HG03196 (cell line): ENCODE measurements around the gene KLHL14.
"Not testable (repeated sequence)": the region's sequence is repeated elsewhere in the genome, so short reads cannot be mapped to it uniquely, and the experiment has no call there.

Source experiments
- ATAC-seq: cut with Tn5 transposase; IDR thresholded peaks from one replicate; pipeline ENCODE4 v1.9.1; 2021; ENCODE audit not compliant: unreplicated experiment

KLHL14 gene

GRCh38 chr18:32637659-32638058, 135.2 kb downstream of the KLHL14 start:
- ATAC-seq, result not testable (repeated sequence)

DNA sequence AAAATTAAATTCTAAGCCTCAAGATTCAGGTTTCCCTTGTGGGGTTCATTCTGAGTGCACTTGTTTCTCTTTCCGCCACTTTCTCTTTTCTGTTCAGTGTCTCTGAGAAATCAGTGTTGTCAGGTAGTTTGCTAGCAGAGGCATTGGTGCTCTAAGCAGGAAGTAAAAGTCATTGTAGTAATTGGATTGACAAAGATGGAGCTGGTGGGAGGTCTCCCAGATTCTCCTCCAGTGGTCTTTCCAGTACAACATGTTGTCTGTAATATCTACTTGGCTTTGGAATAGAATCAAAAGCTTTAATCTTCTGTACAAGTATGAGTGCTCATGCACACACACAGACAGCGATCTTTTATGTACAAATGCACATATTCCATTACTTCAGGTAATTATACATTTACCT, 135.6 kb downstream of the KLHL14 start:
- no peak for ATAC-seq

- ATAC-seq, result no peak
Measured at GRCh38 chr18:32634876-32635431, 137.9 kb downstream of the KLHL14 start.

DNA sequence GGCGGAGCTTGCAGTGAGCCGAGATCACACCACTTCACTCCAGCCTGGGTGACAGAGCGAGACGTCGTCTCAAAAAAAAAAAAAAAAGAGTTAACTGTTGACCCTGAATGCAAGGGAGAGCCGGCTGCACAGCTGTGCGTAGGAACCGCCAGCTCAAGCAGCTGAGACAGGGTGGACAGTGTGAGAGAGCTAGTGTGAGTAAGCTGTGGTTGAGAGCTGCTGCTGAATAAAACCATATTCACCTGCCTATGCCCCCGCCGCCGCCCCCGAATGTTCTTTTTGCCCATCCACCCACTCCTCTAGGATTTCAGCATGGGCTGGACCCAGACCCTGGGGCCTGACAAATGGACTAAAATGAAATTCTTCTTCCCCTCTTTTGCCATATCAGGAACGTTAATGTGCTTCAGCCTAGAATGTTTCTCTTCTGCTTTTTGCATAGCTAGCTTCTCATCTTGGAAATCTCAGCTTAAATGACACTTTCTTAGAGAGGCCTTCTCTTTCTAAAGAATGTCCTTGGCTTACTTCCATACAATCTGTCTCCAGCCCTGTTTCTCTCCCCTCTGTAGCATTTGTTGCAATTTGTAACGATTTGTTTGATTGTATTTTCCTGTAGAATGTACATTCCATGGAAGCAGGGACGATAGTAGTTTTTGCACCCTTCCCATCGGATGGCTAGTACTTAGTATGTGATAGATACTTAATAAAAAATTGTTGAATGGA, 142.7 kb downstream of the KLHL14 start:
- no peak for ATAC-seq

DNA sequence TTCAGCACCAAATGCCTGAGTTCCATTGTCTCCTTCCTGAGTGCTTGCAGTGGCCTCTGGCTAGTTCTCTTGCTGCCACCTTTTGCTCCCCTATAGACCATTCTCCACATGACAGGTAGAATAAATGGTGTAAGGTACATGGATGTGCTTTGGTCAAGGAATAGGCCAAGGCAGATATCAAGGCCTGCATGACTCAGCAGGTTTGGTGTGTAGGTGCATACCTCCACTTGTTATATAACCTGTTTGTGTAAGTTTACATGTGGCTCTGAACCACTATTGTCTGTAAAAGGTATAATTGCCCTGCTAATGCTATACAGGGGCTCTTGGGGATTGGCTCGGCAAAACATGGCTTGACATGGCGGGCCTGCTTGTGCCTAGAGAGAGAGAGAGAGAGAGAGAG, 143.5 kb downstream of the KLHL14 start:
- no peak for ATAC-seq

- ATAC-seq, result no peak
Measured at GRCh38 chr18:32624182-32624723, 148.6 kb downstream of the KLHL14 start.

DNA sequence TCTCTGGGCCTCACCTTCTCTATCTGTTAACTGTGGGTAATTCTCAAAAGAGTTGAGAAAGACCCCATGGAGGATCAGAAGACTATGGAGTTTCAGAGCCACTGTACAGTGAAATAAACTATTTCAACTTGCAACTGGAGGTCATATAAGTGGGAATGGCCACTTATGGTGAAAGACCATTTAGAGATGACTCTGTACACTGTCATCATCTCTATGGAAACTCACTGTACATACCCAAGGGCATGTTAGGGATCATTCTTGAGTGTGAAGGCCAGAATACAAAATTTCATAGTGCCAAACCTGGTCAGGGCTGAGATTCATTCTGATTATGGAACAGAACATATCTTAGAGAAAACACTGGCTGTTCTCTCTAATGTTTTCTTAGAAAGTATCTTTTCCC, 149.3 kb downstream of the KLHL14 start:
- ATAC-seq, result no peak
